MCF 10A (cell line): ENCODE measurements around the gene PANK2. TPM values are rescaled to one million over a fixed set of nuclear protein-coding genes. Genes with fewer than 3 reads are reported as not detected.

ENCODE experiments used
- BruUV-seq: library from RNA; stranded (reverse); fragments of 400-500 nt; replicated peaks from 2 replicates; lab custom pipeline; 2021; lab: Mats Ljungman, UMichigan
- CTCF ChIA-PET: fragments of 300-600 bp; sonication (Branson Sonifier 250); formaldehyde crosslinking; extraction: SDS; loops from one replicate; lab custom pipeline; 2021; ENCODE audit warnings: antibody characterized with exemption, inconsistent platforms; lab: Yijun Ruan, JAX
- POLR2A ChIA-PET: fragments of 300-600, 350-650 bp; sonication (Branson Sonifier 250); formaldehyde crosslinking; extraction: SDS; loops from one replicate; lab custom pipeline; 2020; ENCODE audit warnings: antibody characterized with exemption, inconsistent platforms; lab: Yijun Ruan, JAX
- DNase-seq: peaks from one replicate; pipeline ENCODE4 v3.0.0-alpha.2; 2018; ENCODE audit not compliant: unreplicated experiment
- H3K27ac Mint-ChIP-seq: one replicate; pipeline ENCODE4 v1.8.0; 2022; ENCODE audit warnings: mild to moderate bottlenecking, low read depth, mixed read lengths; ENCODE audit not compliant: unreplicated experiment
- H3K27me3 Mint-ChIP-seq: one replicate; pipeline ENCODE4 v1.8.0; 2022; ENCODE audit warnings: mixed read lengths; ENCODE audit not compliant: insufficient read depth, unreplicated experiment
- H3K36me3 Mint-ChIP-seq: one replicate; pipeline ENCODE4 v1.8.0; 2022; ENCODE audit warnings: mild to moderate bottlenecking, moderate library complexity, mixed read lengths; ENCODE audit not compliant: insufficient read depth, unreplicated experiment
- H3K4me1 Mint-ChIP-seq: one replicate; pipeline ENCODE4 v1.8.0; 2022; ENCODE audit warnings: mixed read lengths; ENCODE audit not compliant: insufficient read depth, unreplicated experiment
- H3K4me3 Mint-ChIP-seq: one replicate; pipeline ENCODE4 v1.8.0; 2022; ENCODE audit warnings: mild to moderate bottlenecking, moderate library complexity, mixed read lengths; ENCODE audit not compliant: unreplicated experiment
- H3K9me3 Mint-ChIP-seq: one replicate; pipeline ENCODE4 v1.8.0; 2022; ENCODE audit warnings: mixed read lengths; ENCODE audit not compliant: unreplicated experiment
- CTCF ChIP-seq: fragments of 200-600 bp; IDR thresholded peaks from one replicate; pipeline ENCODE4 v1.8.0; 2022; ENCODE audit warnings: antibody characterized with exemption, mild to moderate bottlenecking; ENCODE audit not compliant: unreplicated experiment
- intact Hi-C: fragments of 100-400 bp; cut with micrococcal nuclease; formaldehyde crosslinking; loops from 2 replicates; pipeline ENCODE4 v1.14.1; 2022
- total RNA-seq: library from RNA; stranded (reverse); gene quantifications from 2 replicates; pipeline ENCODE4 v1.2.3, GENCODE V29; 2022

The PANK2 gene
- total RNA-seq, 1 experiment from 2014 or later: 29.2 TPM

GRCh38 chr20:3925113-3925695 is 36.0 kb downstream of the PANK2 start:
- Mint-ChIP-seq H3K36me3 (peaks cover 66% of the 10 kb centered on the region), H3K27ac (no peak overlapping the region), H3K4me1 (peaks cover 62% of the 10 kb centered on the region), H3K9me3 (no peaks in the 10 kb centered on the region), H3K4me3 (no peak overlapping the region), H3K27me3 (no peaks in the 10 kb centered on the region)
- intact Hi-C loops: loop anchor here (2.0 kb wide), 1 partner anchor 36 kb away; the partner anchor contains the start of gene PANK2
- POLR2A ChIA-PET: interaction anchor here (1.3 to 1.5 kb wide), 2 partner anchors 10 to 32 kb away, joined by 3 to 6 read pairs; no protein-coding TSS in a partner anchor
- no TSS peak for BruUV-seq
- CTCF ChIA-PET: interaction anchor here (1.3 kb wide), 1 partner anchor 160 kb away, joined by 4 read pairs; no protein-coding TSS in a partner anchor
- DNase-seq: no peak
- no peak for TF ChIP-seq CTCF

DNA sequence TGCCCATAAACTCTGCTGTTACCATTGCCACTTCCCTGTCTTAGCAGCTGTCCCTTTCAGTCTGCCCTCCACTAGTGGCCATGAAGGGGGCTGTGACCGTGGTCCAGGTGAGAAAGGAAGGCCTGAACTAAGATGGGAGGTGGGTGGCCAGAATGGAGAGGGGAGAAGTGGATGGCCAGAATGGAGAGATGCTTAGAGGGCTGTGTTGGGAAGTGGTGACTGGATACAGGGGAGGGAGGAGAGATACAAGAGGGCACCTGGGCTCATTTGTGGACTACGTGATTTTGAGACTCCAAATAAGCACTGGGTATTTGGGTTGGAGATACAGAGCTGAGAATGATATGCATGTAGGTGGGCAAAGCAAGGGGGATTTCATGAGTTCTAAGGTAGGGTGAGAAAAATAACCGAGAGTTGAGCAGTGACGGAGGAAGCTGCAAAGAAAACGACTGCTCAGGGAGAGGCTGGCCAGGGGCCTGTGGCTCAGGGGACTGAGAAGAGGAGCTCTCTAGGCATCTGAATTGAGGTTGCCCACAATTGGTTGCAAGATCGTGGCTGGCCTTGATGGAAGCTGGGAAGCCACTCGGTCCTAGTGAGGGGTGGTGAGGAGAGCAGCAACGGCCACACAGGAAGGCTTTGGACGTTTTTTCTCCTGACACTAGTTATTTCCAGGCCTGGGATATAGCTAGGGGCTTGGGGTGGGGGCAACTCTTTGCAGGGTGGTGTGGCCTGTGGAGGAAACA is 36.9 kb downstream of the PANK2 start:
- POLR2A ChIA-PET: interaction anchor here (0.6 to 2.6 kb wide), 11 partner anchors 9 to 88 kb away, joined by 3 to 13 read pairs (median 4); no protein-coding TSS in a partner anchor
- Mint-ChIP-seq H3K36me3 (peaks cover 67% of the 10 kb centered on the region), H3K27me3 (no peaks in the 10 kb centered on the region), H3K27ac (peak overlapping the region; percentile 40), H3K4me3 (no peak overlapping the region), H3K9me3 (no peaks in the 10 kb centered on the region), H3K4me1 (peaks cover 63% of the 10 kb centered on the region)
- no TSS peak for BruUV-seq
- CTCF ChIA-PET: interaction anchor here (0.6 to 1.3 kb wide), 3 partner anchors 17 to 159 kb away, joined by 3 to 5 read pairs (median 4); no protein-coding TSS in a partner anchor
- no peak for DNase-seq
- no peak for TF ChIP-seq CTCF
- intact Hi-C loops: loop anchor here (2.0 kb wide), 1 partner anchor 37 kb away; the partner anchor contains the start of gene PANK2

DNA sequence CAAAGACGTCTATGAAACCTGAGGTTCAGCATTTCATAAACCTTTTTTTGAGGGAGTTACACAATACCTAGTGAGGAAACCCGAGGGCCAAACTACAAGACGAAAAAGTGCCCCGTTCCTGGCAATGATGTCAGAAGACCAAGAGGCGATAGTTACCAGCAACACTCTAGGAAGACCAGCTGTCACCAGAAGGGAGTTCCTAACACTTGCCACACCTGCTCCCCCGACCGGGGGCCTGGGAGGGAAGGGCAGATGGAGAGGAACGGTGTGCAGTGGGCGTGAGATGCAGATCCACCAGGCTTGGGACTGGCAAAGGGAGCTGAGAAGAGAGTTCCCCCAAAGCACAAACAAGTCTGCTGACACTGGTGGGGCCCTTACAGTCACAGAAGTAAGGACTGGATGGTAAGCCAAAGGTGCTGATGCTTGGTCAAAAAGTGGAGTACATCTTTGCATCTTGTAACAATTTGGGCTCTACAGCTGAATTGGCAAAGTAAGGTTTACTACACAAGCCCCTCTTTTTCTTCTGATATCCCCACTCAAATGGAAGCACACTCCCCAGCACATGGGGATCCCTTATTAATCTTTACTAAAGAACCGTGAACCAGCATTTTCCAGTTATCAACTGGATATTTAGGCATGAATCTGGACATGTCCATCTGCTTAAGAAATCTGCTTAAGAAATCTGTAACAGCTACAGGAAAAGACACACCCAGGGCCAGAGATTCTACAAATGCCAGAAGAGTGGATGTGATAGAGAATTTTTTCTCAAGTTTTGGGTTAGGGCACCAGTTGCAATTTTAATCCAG is 38.5 kb downstream of the PANK2 start:
- no peaks in the 10 kb centered on the region for H3K9me3 Mint-ChIP-seq
- H3K4me1 Mint-ChIP-seq: peaks cover 57% of the 10 kb centered on the region
- H3K27ac Mint-ChIP-seq: peak overlapping the region; percentile 80
- H3K36me3 Mint-ChIP-seq: peaks cover 65% of the 10 kb centered on the region
- no peaks in the 10 kb centered on the region for H3K27me3 Mint-ChIP-seq
- H3K4me3 Mint-ChIP-seq: peak overlapping the region; percentile 8
- POLR2A ChIA-PET: interaction anchor here (0.6 to 2.6 kb wide), 20 partner anchors 8 to 157 kb away, joined by 3 to 13 read pairs (median 4); partner anchors contain the start of gene AP5S1
- intact Hi-C loops: no loop called here
- BruUV-seq: no TSS peak
- no peak for TF ChIP-seq CTCF
- CTCF ChIA-PET: interaction anchor here (0.6 to 1.2 kb wide), 4 partner anchors 9 to 1812 kb away, joined by 3 to 4 read pairs (median 3); no protein-coding TSS in a partner anchor
- peak; percentile 77 for DNase-seq
